DND-41 (cell line): ENCODE measurements around the gene RABEPK.
"Not testable (repeated sequence)": the region's sequence is repeated elsewhere in the genome, so short reads cannot be mapped to it uniquely, and the experiment has no call there.

ENCODE experiments used
- EZH2 ChIP-seq: IDR thresholded peaks from 3 replicates; pipeline ENCODE4 v1.6.1; 2012; ENCODE audit warnings: borderline replicate concordance, low read depth, mild to moderate bottlenecking, moderate library complexity, low read length, inconsistent platforms; ENCODE audit not compliant: severe bottlenecking
- TF ChIP-seq, protein P1 (sequence below): IDR thresholded peaks from 2 replicates; pipeline ENCODE4 v1.5.1; 2012; ENCODE audit warnings: borderline replicate concordance, low read length, moderate library complexity, mild to moderate bottlenecking; ENCODE audit not compliant: poor library complexity, severe bottlenecking; ENCODE audit errors: extremely low read depth

DNA sequence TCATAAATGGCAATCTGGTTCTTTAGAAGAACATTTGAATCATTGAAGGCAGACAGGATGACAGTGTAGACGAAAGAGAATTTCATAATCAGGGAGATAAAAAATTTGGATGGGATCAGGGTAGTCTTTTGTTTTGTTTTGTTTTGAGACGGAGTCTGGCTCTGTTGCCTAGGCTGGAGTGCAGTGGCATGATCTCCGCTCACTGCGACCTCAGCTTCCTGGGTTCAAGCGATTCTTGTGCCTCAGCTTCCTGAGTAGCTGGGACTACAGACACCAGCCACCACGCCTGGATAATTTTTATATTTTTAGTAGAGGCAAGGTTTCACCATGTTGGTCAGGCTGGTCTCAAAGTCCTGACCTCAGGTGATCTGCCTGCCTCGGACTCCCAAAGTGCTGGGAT is 63.7 kb downstream of the RABEPK start:
- TF ChIP-seq, protein P1, sequence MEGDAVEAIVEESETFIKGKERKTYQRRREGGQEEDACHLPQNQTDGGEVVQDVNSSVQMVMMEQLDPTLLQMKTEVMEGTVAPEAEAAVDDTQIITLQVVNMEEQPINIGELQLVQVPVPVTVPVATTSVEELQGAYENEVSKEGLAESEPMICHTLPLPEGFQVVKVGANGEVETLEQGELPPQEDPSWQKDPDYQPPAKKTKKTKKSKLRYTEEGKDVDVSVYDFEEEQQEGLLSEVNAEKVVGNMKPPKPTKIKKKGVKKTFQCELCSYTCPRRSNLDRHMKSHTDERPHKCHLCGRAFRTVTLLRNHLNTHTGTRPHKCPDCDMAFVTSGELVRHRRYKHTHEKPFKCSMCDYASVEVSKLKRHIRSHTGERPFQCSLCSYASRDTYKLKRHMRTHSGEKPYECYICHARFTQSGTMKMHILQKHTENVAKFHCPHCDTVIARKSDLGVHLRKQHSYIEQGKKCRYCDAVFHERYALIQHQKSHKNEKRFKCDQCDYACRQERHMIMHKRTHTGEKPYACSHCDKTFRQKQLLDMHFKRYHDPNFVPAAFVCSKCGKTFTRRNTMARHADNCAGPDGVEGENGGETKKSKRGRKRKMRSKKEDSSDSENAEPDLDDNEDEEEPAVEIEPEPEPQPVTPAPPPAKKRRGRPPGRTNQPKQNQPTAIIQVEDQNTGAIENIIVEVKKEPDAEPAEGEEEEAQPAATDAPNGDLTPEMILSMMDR: not testable (repeated sequence)
- TF ChIP-seq EZH2: not testable (repeated sequence)
